K562 (cell line): ENCODE data around the gene JUN. TPM values are rescaled to one million over a fixed set of nuclear protein-coding genes. Genes with fewer than 3 reads are reported as not detected.
A peak's percentile ranks its signal among the peaks of the same experiment; 100 is the strongest.

Source experiments
- ARID3B ChIP-seq: fragments of 250-450 bp; sonication (Bioruptor Pico); IDR thresholded peaks from 2 replicates; pipeline ENCODE4 v1.4.0; 2020; ENCODE audit warnings: borderline replicate concordance
- ATF1 ChIP-seq, 2 experiments: fragments of 450-650 bp in 1 of 2; IDR thresholded peaks; 2 replicates each; pipeline ENCODE4 v1.6.1; 2016; ENCODE audit warnings: missing compliant biosample characterization in 1 of 2, missing genetic modification characterization in 1 of 2
- E2F6 ChIP-seq, 2 experiments: IDR thresholded peaks; 2 replicates each; pipeline ENCODE4 v1.6.1; 2011; ENCODE audit warnings: borderline replicate concordance in 1 of 2, control low read depth in 1 of 2, low read depth in 1 of 2, low read length in 1 of 2, mild to moderate bottlenecking in 1 of 2, mixed read lengths in 1 of 2, moderate library complexity in 1 of 2; ENCODE audit not compliant: insufficient read depth in 1 of 2, insufficient read length in 1 of 2, poor library complexity in 1 of 2, severe bottlenecking in 1 of 2; ENCODE audit errors: extremely low read depth in 1 of 2
- E4F1 ChIP-seq: fragments of 250-450 bp; sonication (Bioruptor Pico); IDR thresholded peaks from 2 replicates; pipeline ENCODE4 v1.5.0; 2021; ENCODE audit warnings: mild to moderate bottlenecking, borderline replicate concordance
- FOXA1 ChIP-seq: fragments of 450-650 bp; IDR thresholded peaks from 2 replicates; pipeline ENCODE4 v1.6.1; 2016; ENCODE audit warnings: mild to moderate bottlenecking, borderline replicate concordance
- HNRNPK ChIP-seq: fragments of 200-400 bp; formaldehyde crosslinking; IDR thresholded peaks from one replicate; pipeline ENCODE4 v1.6.1; 2018; ENCODE audit warnings: mild to moderate bottlenecking, low read depth, low read length; ENCODE audit not compliant: poor library complexity, severe bottlenecking
- HOMEZ ChIP-seq: fragments of 250-450 bp; sonication (Bioruptor Pico); IDR thresholded peaks from 2 replicates; pipeline ENCODE4 v1.4.0; 2020; ENCODE audit warnings: mild to moderate bottlenecking, moderate library complexity
- NR0B1 ChIP-seq: fragments of 450-650 bp; IDR thresholded peaks from one replicate; pipeline ENCODE4 v1.6.1; 2018; ENCODE audit warnings: mild to moderate bottlenecking, moderate library complexity; ENCODE audit not compliant: partially characterized antibody
- PCBP2 ChIP-seq: fragments of 200-400 bp; formaldehyde crosslinking; IDR thresholded peaks from 2 replicates; pipeline ENCODE4 v1.6.1; 2018; ENCODE audit warnings: low read length, low read depth, mild to moderate bottlenecking, moderate library complexity; ENCODE audit not compliant: poor library complexity, severe bottlenecking
- POLR2G ChIP-seq: fragments of 200-400 bp; formaldehyde crosslinking; IDR thresholded peaks from 2 replicates; pipeline ENCODE4 v1.6.1; 2017; ENCODE audit warnings: low read depth, mild to moderate bottlenecking, antibody characterized with exemption, low read length, moderate library complexity
- SMARCC2 ChIP-seq: fragments of 450-650 bp; IDR thresholded peaks from 2 replicates; pipeline ENCODE4 v1.6.1; 2017; ENCODE audit warnings: antibody characterized with exemption, moderate library complexity, mild to moderate bottlenecking, low read depth
- SMARCE1 ChIP-seq: fragments of 450-650 bp; IDR thresholded peaks from 2 replicates; pipeline ENCODE4 v1.7.1; 2016; ENCODE audit warnings: mild to moderate bottlenecking
- ZBTB33 ChIP-seq: sonication (generic); formaldehyde crosslinking; IDR thresholded peaks from 2 replicates; pipeline ENCODE4 v1.8.1; 2023; ENCODE audit warnings: mild to moderate bottlenecking, missing genetic modification reagents
- ZBTB7A ChIP-seq: IDR thresholded peaks from 2 replicates; pipeline ENCODE4 v1.6.1; 2011; ENCODE audit warnings: low read depth, mild to moderate bottlenecking, low read length, moderate library complexity, borderline replicate concordance; ENCODE audit not compliant: control insufficient read depth
- ZNF717 ChIP-seq: fragments of 250-450 bp; sonication (Bioruptor Pico); IDR thresholded peaks from 2 replicates; pipeline ENCODE4 v1.5.0; 2021
- polyA plus RNA-seq, 8 experiments: library from polyadenylated mRNA; depleted of rRNA in 4 of 8; stranded (reverse) in 5 of 8; unstranded in 3 of 8; fragments of >200 nt; fragmentation: Nextera tagmentation in 2 of 8; fragmentation: Illumina TruSeq in 1 of 8; extraction: Ambion mirVana in 2 of 8; extraction: Trizol in 1 of 8; gene quantifications; 2 replicates each; pipeline versions ENCODE4 v1.2.1 to v1.2.3, GENCODE V29; 2011 to 2014; ENCODE audit warnings: inconsistent platforms in 1 of 8, missing spikeins in 1 of 8
- total RNA-seq, 7 experiments: library from RNA; depleted of rRNA in 6 of 7; stranded (reverse); fragments of >200 nt in 6 of 7; fragmentation: Illumina TruSeq in 2 of 7; extraction: Trizol in 2 of 7; gene quantifications; 2 replicates each; pipeline versions ENCODE4 v1.2.1 to v1.2.3, GENCODE V29; 2011 to 2021; ENCODE audit warnings: low replicate concordance in 1 of 7

The JUN gene
- total and polyA plus RNA-seq, 9 of the 15 experiments (the other 6 are each of a cell fraction or from before 2014, with no cell fraction given) = 0.32 to 23.4 (median 4.0) TPM

- TF ChIP-seq ZBTB33 (CRISPR knock-in tag) (no peak), PCBP2 (no peak), NR0B1 (no peak), E4F1 (CRISPR knock-in tag) (no peak), E2F6 (IDR thresholded peaks at IDR 0.05; ENCODE audit: borderline replicate concordance in 1 of 2, extremely low read depth in 1 of 2, insufficient read depth in 1 of 2, insufficient read length in 1 of 2, low read depth in 1 of 2, low read length in 1 of 2, poor library complexity in 1 of 2, severe bottlenecking in 1 of 2) (peak; percentile 71 to 89), POLR2G (peak; percentile 78), ZNF717 (no peak), SMARCE1 (peak; percentile 73; the same call in 1 of the 2 replicates), HOMEZ (CRISPR knock-in tag) (no peak), FOXA1 (peak; percentile 83), ARID3B (no peak), HNRNPK (no peak), SMARCC2 (no peak), ZBTB7A (0 out of 2 replicates have a peak, but pooled peaks have one; percentile 66), ATF1 (CRISPR knock-in tag; IDR thresholded peaks at IDR 0.05) (no peak), ATF1 (tag; IDR thresholded peaks at IDR 0.05) (peak; percentile 66)
Measured at GRCh38 chr1:58815069-58815685, 31.3 kb upstream of the JUN start (continued).
